Measurements from ENCODE around the gene FBLN7.

FBLN7 gene

DNA sequence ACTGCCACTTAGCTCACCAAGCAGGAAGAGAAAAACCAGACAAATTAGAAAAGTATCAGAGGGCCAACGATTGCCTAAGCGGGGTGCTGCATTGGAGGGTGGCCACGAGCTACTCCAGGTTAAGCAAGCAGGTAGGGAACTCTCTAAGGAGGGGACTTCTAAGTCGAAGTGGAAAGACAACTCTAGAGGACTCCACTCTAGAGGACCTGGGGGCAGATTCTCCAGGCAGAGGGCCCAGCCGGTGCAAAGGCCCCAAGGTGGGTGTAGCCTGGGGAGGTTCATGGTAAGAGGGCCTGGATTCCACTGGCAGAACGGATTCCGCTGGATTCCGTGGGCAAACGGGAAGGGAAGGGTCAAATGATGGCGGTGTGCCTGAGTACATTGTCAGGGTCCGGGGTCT is 12.7 kb downstream of the FBLN7 start:
- Histone ChIP-seq H3K36me3 (ENCODE audit: control insufficient read depth in 2 of 2, insufficient read depth in 2 of 2, low read length in 2 of 2) (no peaks in the 10 kb centered on the region), H3K4me1 (ENCODE audit: control insufficient read depth, insufficient read depth, low read length) (no peaks in the 10 kb centered on the region), H3K9ac (ENCODE audit: low read length in 2 of 2) (no peak overlapping the region), H3K9me3 (ENCODE audit: control insufficient read depth in 2 of 2, low read length in 2 of 2) (no peaks in the 10 kb centered on the region), H3K27ac (ENCODE audit: low read length) (no peak overlapping the region), H3K27me3 (ENCODE audit: control insufficient read depth in 1 of 2, insufficient read depth in 2 of 2, low read length in 2 of 2) (no peaks in the 10 kb centered on the region), H3K4me3 (ENCODE audit: low read length in 2 of 2) (no peak overlapping the region)

DNA sequence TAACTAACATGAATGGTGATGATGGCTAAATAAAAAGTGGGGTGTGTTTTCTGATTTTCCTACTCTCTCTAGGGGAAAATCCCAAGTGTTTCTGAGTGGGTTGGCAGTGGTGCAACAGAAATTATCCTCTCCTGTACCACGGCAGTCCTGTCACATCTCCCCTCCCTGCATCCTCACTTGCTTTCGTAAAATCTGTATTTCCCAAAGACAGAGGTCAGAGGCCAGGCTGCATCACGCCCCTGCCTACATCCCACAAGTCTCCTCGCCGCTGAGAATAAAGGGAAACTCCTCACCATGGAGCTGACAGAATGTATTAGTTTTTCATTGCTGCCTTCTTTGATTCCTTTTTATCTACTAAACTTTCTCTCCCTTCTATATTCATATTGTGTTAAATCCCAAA is 13.1 kb downstream of the FBLN7 start:
- no peak overlapping the region for H3K27ac ChIP-seq (ENCODE audit: low read length)
- no peaks in the 10 kb centered on the region for H3K36me3 ChIP-seq (ENCODE audit: control insufficient read depth in 2 of 2, insufficient read depth in 2 of 2, low read length in 2 of 2)
- H3K9ac ChIP-seq (ENCODE audit: low read length in 2 of 2) = no peak overlapping the region
- no peaks in the 10 kb centered on the region for H3K27me3 ChIP-seq (ENCODE audit: control insufficient read depth in 1 of 2, insufficient read depth in 2 of 2, low read length in 2 of 2)
- H3K9me3 ChIP-seq (ENCODE audit: control insufficient read depth in 2 of 2, low read length in 2 of 2) = no peaks in the 10 kb centered on the region
- H3K4me3 ChIP-seq (ENCODE audit: low read length in 2 of 2) = no peak overlapping the region
- H3K4me1 ChIP-seq (ENCODE audit: control insufficient read depth, insufficient read depth, low read length) = no peaks in the 10 kb centered on the region

DNA sequence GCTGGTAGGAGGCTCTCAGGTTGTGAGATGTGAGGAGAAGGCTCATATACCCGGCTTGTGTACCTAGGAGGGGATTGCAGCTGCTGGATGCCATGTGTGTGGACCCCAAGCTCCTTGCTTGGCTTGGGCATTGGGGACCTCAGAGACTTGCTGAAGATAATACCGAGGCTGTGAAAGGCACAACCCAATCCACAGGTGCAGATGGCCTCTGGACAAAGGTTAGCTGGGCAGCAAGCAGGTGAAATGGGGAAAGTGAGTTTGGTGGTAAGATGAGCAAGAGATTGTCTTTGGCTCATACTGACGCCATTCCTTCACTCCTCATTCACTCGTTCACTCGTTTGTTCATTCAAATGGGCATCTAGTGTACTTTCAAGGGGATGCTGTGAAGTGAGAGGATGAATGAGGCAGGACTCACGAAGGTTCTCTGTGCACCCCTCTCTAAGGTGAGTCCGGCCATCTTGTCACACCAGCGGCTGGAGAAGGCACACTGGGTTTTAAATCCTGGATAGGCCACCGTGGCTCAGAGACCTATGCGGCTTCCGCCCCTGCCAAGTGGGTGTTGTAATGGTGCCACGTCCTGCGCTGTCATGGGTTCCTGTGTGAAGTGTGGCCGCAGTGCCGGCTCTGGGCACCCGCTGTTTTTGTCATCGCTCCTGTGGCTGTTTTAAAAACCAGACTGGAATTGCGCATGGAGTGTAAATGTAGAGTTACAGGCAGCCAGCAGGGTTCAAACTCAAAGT is 13.7 kb downstream of the FBLN7 start:
- Histone ChIP-seq H3K4me1 (ENCODE audit: control insufficient read depth, insufficient read depth, low read length) (no peaks in the 10 kb centered on the region), H3K27ac (ENCODE audit: low read length) (no peak overlapping the region), H3K27me3 (ENCODE audit: control insufficient read depth in 1 of 2, insufficient read depth in 2 of 2, low read length in 2 of 2) (no peaks in the 10 kb centered on the region)

DNA sequence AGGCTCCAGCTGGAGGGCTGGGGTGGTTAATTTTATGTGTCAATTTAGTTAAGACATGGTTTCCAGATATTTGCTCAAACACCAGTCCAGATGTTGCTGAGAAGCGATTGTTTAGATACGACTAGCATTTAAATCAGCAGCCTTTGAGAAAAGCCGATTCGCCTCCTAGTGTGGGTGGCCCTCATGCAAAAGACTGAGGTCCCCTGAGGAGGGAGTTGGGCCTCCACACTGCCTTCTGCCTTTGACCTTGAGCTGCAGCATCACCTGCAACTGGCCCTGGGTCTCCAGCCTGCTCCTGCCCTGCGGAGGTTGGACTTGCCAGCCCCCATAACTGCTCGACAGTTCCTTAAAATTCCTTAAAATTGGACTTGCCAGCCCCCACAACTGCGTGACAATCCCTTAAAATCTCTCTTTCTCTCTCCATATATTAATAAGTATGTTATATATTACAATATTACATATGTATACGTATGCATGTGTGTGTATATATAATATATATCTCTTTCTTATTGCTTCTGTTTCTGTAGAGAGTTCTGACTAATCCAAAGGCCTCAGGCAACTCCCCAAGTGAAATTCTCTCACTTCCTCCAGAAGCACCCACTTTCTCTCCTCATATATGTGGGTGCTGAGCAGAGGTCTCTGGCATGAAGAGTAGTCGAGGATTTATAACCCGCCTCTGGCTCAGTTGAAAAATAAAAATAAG is 14.4 kb downstream of the FBLN7 start:
- no peaks in the 10 kb centered on the region for H3K27me3 ChIP-seq (ENCODE audit: control insufficient read depth in 1 of 2, insufficient read depth in 2 of 2, low read length in 2 of 2)
- no peak overlapping the region for H3K4me3 ChIP-seq (ENCODE audit: low read length in 2 of 2)
- no peaks in the 10 kb centered on the region for H3K36me3 ChIP-seq (ENCODE audit: control insufficient read depth in 2 of 2, insufficient read depth in 2 of 2, low read length in 2 of 2)
- H3K9ac ChIP-seq (ENCODE audit: low read length in 2 of 2) = no peak overlapping the region
- no peaks in the 10 kb centered on the region for H3K4me1 ChIP-seq (ENCODE audit: control insufficient read depth, insufficient read depth, low read length)
- H3K27ac ChIP-seq (ENCODE audit: low read length) = no peak overlapping the region
- H3K9me3 ChIP-seq (ENCODE audit: control insufficient read depth in 2 of 2, low read length in 2 of 2) = no peaks in the 10 kb centered on the region

More for the DNA sequence above, 13.7 kb downstream of the FBLN7 start:
- H3K36me3 ChIP-seq (ENCODE audit: control insufficient read depth in 2 of 2, insufficient read depth in 2 of 2, low read length in 2 of 2) = no peaks in the 10 kb centered on the region
- no peak overlapping the region for H3K9ac ChIP-seq (ENCODE audit: low read length in 2 of 2)
- H3K9me3 ChIP-seq (ENCODE audit: control insufficient read depth in 2 of 2, low read length in 2 of 2) = no peaks in the 10 kb centered on the region
- no peak overlapping the region for H3K4me3 ChIP-seq (ENCODE audit: low read length in 2 of 2)

DNA sequence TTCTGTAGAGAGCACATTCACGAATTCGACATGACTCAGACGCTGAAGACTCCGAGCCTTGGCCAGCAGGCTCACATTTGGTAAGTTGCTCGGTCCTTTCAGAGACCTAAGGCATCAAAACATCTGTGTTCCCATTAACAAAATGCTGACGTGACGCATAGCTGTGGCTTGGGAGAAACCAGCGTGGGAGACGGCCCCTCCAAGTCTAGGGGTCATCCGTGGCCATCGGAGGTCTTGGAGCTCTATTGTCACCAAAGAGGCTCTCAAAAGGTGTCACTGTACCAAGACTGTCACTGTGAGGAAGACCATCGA is 14.9 kb downstream of the FBLN7 start:
- Histone ChIP-seq H3K27ac (ENCODE audit: low read length) (no peak overlapping the region), H3K9ac (ENCODE audit: low read length in 2 of 2) (no peak overlapping the region), H3K4me1 (ENCODE audit: control insufficient read depth, insufficient read depth, low read length) (no peaks in the 10 kb centered on the region)

DNA sequence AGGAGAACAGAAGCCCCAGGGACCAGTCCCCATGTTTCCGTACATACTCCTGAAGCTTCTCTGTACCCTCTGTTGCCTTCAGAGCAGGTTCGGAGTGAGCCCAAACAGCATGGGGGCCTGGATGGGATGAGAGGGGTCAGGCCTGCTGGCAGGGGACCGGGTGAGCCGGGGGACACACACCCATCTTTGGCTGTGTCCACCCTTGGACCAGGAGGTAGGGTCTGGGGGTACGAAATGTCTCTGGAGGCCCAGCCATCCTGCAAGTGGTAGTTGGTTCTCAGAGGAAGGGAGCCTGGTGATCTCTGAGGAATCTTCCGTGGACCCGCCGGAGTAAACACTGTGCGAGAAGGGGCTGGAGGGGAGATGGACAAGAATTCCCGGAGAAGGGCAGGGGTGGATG is 15.3 kb downstream of the FBLN7 start:
- Histone ChIP-seq H3K4me3 (ENCODE audit: low read length in 2 of 2) (no peak overlapping the region), H3K9ac (ENCODE audit: low read length in 2 of 2) (no peak overlapping the region), H3K36me3 (ENCODE audit: control insufficient read depth in 2 of 2, insufficient read depth in 2 of 2, low read length in 2 of 2) (no peaks in the 10 kb centered on the region), H3K4me1 (ENCODE audit: control insufficient read depth, insufficient read depth, low read length) (no peaks in the 10 kb centered on the region), H3K27me3 (ENCODE audit: control insufficient read depth in 1 of 2, insufficient read depth in 2 of 2, low read length in 2 of 2) (no peaks in the 10 kb centered on the region), H3K9me3 (ENCODE audit: control insufficient read depth in 2 of 2, low read length in 2 of 2) (no peaks in the 10 kb centered on the region), H3K27ac (ENCODE audit: low read length) (no peak overlapping the region)

More for the DNA sequence above, 14.9 kb downstream of the FBLN7 start:
- Histone ChIP-seq H3K4me3 (ENCODE audit: low read length in 2 of 2) (no peak overlapping the region), H3K27me3 (ENCODE audit: control insufficient read depth in 1 of 2, insufficient read depth in 2 of 2, low read length in 2 of 2) (no peaks in the 10 kb centered on the region), H3K9me3 (ENCODE audit: control insufficient read depth in 2 of 2, low read length in 2 of 2) (no peaks in the 10 kb centered on the region), H3K36me3 (ENCODE audit: control insufficient read depth in 2 of 2, insufficient read depth in 2 of 2, low read length in 2 of 2) (no peaks in the 10 kb centered on the region)

DNA sequence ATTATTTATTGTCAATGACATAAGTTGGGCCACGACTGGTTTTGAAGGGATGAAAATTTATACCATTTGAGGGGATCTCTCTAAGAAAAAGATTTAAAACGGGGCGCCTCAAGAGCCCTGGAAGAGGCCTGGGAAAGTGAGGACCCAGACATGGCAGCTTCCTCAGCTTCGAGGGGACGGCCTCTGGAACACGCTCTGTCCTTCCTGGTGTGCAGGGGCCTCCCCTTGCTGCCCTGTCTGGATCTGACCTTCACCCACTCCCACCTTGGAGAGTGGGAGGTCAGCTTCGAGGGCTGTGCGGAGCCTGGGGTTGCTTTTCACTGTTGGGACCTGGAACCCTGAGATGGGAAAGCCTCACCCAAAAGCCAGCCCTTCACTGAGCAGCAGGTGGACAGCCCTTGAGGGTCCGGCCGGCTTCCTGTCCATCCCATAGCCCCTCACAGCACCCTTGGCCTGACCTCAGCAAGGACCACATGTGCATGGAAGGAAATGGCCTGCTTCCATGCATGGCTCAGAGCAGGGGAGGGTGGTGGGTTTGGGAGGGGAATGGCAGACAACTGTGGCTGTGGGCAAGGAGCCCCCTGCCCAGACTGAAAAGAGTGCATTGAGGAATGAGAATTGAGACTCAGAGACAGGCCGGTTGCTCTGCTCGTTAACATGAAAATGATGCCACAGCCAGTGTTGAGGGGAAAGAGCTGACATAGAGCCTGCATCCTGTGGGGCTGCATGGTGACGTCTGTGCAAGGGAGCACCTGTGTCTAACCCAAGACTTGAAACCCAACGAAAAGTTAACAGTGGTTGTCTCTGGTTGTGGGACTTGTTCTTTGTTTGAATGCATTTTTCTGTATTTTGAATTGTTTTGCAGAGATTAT is 16.3 kb downstream of the FBLN7 start:
- Histone ChIP-seq H3K4me3 (ENCODE audit: low read length in 2 of 2) (no peak overlapping the region), H3K27me3 (ENCODE audit: control insufficient read depth in 1 of 2, insufficient read depth in 2 of 2, low read length in 2 of 2) (no peaks in the 10 kb centered on the region), H3K27ac (ENCODE audit: low read length) (no peak overlapping the region), H3K4me1 (ENCODE audit: control insufficient read depth, insufficient read depth, low read length) (no peaks in the 10 kb centered on the region), H3K9ac (ENCODE audit: low read length in 2 of 2) (no peak overlapping the region), H3K9me3 (ENCODE audit: control insufficient read depth in 2 of 2, low read length in 2 of 2) (no peaks in the 10 kb centered on the region), H3K36me3 (ENCODE audit: control insufficient read depth in 2 of 2, insufficient read depth in 2 of 2, low read length in 2 of 2) (no peaks in the 10 kb centered on the region)

DNA sequence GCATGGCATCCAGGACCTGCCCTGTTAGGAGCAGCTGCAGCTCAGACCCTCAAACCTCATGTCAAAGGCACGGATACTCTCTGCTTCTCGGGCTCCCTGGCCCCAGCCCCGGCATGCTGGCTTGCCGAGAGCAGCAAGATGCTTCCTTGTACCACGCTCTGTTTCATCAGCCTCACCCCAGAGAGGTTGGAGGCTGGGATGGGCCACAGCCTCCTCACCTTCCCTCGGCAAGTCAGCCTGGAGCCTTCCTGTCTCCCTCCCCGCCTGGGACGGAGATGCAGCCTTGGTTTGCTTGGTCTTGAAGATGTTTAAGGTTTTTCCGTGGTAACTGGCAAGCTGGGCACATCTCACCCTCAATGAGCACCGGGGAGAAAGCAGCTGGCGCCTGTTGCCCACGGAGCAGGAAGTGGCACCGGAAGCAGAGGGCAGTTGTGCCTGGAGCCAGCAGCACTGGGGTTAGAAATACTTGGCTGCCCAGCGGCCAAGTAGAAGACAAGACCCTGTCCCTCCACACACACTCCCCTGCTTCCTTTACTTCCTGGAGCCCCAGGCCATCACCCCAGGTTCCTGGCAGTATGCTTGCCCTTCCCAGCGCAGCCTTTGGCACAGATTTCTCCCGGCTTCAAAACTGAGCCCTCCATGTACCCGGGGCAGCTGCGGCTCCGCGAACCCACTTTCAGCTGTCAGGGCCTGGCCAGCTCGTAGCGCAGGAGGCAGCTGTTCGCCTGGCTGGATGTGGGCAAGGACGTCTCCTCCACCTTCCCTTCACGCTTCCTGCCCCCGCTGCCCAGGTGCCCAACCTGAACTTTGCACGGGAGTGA is 17.4 kb downstream of the FBLN7 start:
- Histone ChIP-seq H3K9me3 (ENCODE audit: control insufficient read depth in 2 of 2, low read length in 2 of 2) (no peaks in the 10 kb centered on the region), H3K4me1 (ENCODE audit: control insufficient read depth, insufficient read depth, low read length) (no peaks in the 10 kb centered on the region), H3K27ac (ENCODE audit: low read length) (no peak overlapping the region), H3K27me3 (ENCODE audit: control insufficient read depth in 1 of 2, insufficient read depth in 2 of 2, low read length in 2 of 2) (no peaks in the 10 kb centered on the region), H3K9ac (ENCODE audit: low read length in 2 of 2) (no peak overlapping the region), H3K4me3 (ENCODE audit: low read length in 2 of 2) (no peak overlapping the region), H3K36me3 (ENCODE audit: control insufficient read depth in 2 of 2, insufficient read depth in 2 of 2, low read length in 2 of 2) (no peaks in the 10 kb centered on the region)

DNA sequence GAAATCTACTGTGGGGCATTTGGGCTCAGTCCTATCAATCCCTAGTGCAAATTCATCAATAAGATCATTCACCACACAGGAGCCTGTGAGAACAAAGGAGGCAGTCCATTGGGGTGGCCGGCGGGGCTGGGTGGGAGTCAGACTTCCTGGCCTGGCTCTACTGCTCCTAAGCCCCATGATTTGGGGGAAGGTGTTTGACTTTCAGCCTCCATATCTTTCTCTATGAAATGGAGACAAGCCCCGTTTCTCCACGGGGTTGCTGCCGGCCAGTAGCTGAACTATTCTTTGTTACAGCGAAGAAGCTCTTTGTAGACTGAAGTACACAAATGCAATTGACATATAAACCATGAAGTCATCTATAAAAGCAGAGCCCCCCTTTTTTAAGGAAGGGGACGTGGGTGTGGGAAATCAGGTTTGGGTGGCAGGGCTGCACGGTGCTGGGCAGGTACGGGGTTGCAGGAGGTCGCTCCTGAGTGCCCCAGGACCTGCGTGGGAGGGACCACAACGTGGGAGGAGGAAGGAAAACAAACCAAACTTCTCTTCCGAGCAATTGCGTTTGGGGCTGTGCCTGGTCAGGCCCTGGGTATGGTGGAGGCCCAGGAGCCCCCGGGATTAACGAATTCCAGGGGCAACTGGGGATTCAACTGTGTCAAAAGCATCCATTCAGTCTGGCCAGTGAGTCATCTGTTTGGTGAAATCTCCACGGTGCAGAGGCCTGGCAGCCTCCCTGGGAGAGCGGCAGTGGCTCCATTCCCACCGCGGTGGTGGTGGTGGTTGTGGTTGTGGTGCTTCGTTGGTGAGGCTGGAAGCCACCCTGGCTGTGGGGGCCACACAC is 18.2 kb downstream of the FBLN7 start:
- Histone ChIP-seq H3K9me3 (ENCODE audit: control insufficient read depth in 2 of 2, low read length in 2 of 2) (no peaks in the 10 kb centered on the region), H3K4me3 (ENCODE audit: low read length in 2 of 2) (no peak overlapping the region), H3K27ac (ENCODE audit: low read length) (no peak overlapping the region), H3K9ac (ENCODE audit: low read length in 2 of 2) (no peak overlapping the region), H3K36me3 (ENCODE audit: control insufficient read depth in 2 of 2, insufficient read depth in 2 of 2, low read length in 2 of 2) (no peaks in the 10 kb centered on the region), H3K27me3 (ENCODE audit: control insufficient read depth in 1 of 2, insufficient read depth in 2 of 2, low read length in 2 of 2) (no peaks in the 10 kb centered on the region), H3K4me1 (ENCODE audit: control insufficient read depth, insufficient read depth, low read length) (no peaks in the 10 kb centered on the region)

DNA sequence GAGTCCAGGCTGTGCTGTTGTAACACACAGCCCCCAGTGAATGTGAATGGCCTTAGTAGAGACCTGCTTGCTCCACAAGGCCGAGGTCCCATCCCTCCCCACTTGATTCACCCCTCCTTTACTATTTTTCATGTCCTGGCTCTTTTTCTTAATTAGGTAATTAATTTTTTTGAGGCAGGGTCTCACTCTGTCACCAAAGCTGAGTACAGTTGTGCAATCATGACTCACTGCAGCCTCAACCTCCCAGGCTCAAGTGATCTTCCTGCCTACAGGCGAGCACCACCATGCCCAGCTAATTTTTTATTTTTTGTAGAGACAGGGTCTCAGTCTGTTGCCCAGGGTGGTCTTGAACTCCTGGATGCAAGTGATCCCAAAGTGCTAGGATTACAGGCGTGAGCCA is 19.3 kb downstream of the FBLN7 start:
- H3K9me3 ChIP-seq (ENCODE audit: control insufficient read depth in 2 of 2, low read length in 2 of 2) = no peaks in the 10 kb centered on the region
- H3K4me3 ChIP-seq (ENCODE audit: low read length in 2 of 2) = no peak overlapping the region
- H3K4me1 ChIP-seq (ENCODE audit: control insufficient read depth, insufficient read depth, low read length) = no peaks in the 10 kb centered on the region
- H3K27ac ChIP-seq (ENCODE audit: low read length) = no peak overlapping the region
- H3K9ac ChIP-seq (ENCODE audit: low read length in 2 of 2) = no peak overlapping the region
- no peaks in the 10 kb centered on the region for H3K27me3 ChIP-seq (ENCODE audit: control insufficient read depth in 1 of 2, insufficient read depth in 2 of 2, low read length in 2 of 2)
- no peaks in the 10 kb centered on the region for H3K36me3 ChIP-seq (ENCODE audit: control insufficient read depth in 2 of 2, insufficient read depth in 2 of 2, low read length in 2 of 2)

Measured in stomach smooth muscle (tissue), 2 donors.